HG03108 (cell line): Measurements from ENCODE around the gene PCDHGA8.
"Not testable (repeated sequence)": the region's sequence is repeated elsewhere in the genome, so short reads cannot be mapped to it uniquely, and the experiment has no call there.

Experiments
- ATAC-seq: cut with Tn5 transposase; IDR thresholded peaks from one replicate; pipeline ENCODE4 v1.9.1; 2021; ENCODE audit warnings: moderate library complexity; ENCODE audit not compliant: unreplicated experiment

Gene PCDHGA8

GRCh38 chr5:141392429-141393198 lies at the start of gene PCDHGA8:
Gene PCDHGA8, plus strand, starts transcription at chr5:141392633. Its CDS starts 181 bp downstream, at chr5:141392814.
- ATAC-seq, result no peak

- ATAC-seq, result no peak
These were observed 49.7 kb upstream of the PCDHGA8 start for GRCh38 chr5:141342773-141343172.

GRCh38 chr5:141343242-141343952 lies 49.0 kb upstream of the PCDHGA8 start, which contains the start of gene PCDHGA3:
Gene PCDHGA3, plus strand, starts transcription at chr5:141343829. Its CDS starts 205 bp downstream, at chr5:141344034.
- no peak for ATAC-seq

GRCh38 chr5:141343953-141344463 lies 48.4 kb upstream of the PCDHGA8 start:
- no peak for ATAC-seq

- no peak for ATAC-seq
These were observed 47.1 kb upstream of the PCDHGA8 start for GRCh38 chr5:141345327-141345726.

- not testable (repeated sequence) for ATAC-seq
These were observed 46.4 kb upstream of the PCDHGA8 start for GRCh38 chr5:141346017-141346416.

- no peak for ATAC-seq
These were observed 42.4 kb upstream of the PCDHGA8 start, which contains the start of gene PCDHGB1 for GRCh38 chr5:141349917-141350619. Gene PCDHGB1, plus strand, starts transcription at chr5:141350099. Its CDS starts 162 bp downstream, at chr5:141350261.

GRCh38 chr5:141351591-141351990 lies 40.8 kb upstream of the PCDHGA8 start:
- no peak for ATAC-seq

GRCh38 chr5:141354900-141355469 lies 37.4 kb upstream of the PCDHGA8 start, which contains the start of gene PCDHGA4:
Gene PCDHGA4, plus strand, starts transcription at chr5:141355021. Its CDS starts 87 bp downstream, at chr5:141355108.
- ATAC-seq, result no peak

- ATAC-seq, result no peak
These were observed 36.8 kb upstream of the PCDHGA8 start for GRCh38 chr5:141355641-141356040.

GRCh38 chr5:141356133-141356532 lies 36.3 kb upstream of the PCDHGA8 start:
- no peak for ATAC-seq

- no peak for ATAC-seq
These were observed 35.5 kb upstream of the PCDHGA8 start for GRCh38 chr5:141356950-141357349.

GRCh38 chr5:141359790-141360426 lies 32.5 kb upstream of the PCDHGA8 start, which contains the start of gene PCDHGB2:
Gene PCDHGB2, plus strand, starts transcription at chr5:141359994. Its CDS starts 142 bp downstream, at chr5:141360136.
- no peak for ATAC-seq

GRCh38 chr5:141360685-141361084 lies 31.7 kb upstream of the PCDHGA8 start:
- ATAC-seq, result no peak

GRCh38 chr5:141362719-141363118 lies 29.7 kb upstream of the PCDHGA8 start:
- ATAC-seq, result no peak

- no peak for ATAC-seq
These were observed 28.3 kb upstream of the PCDHGA8 start, which contains the start of gene PCDHGA5 for GRCh38 chr5:141363952-141364660. Gene PCDHGA5, plus strand, starts transcription at chr5:141364162. Its CDS starts 169 bp downstream, at chr5:141364331.

GRCh38 chr5:141366016-141366896 lies 26.2 kb upstream of the PCDHGA8 start:
- no peak for ATAC-seq
